Neural cell (in vitro differentiated cells): Measurements from ENCODE around the gene PRR33. TPM values are rescaled to one million over a fixed set of nuclear protein-coding genes. Genes with fewer than 3 reads are reported as not detected.

Experiments used
- H2AFZ ChIP-seq: fragments of 200-600, 300-800 bp; sonication (generic), shearing (Covaris generic); 2 replicates; pipeline ENCODE4 v1.6.0; 2014; ENCODE audit warnings: low read depth, mild to moderate bottlenecking, antibody characterized with exemption, low read length, moderate library complexity
- H3F3A ChIP-seq: fragments of 200-600 bp; shearing (Covaris generic); 2 replicates; pipeline ENCODE4 v1.6.1; 2016; ENCODE audit warnings: mild to moderate bottlenecking, moderate library complexity, mixed read lengths, antibody characterized with exemption, low read length; ENCODE audit not compliant: insufficient read depth, poor library complexity, severe bottlenecking
- H3K27ac ChIP-seq: fragments of 200-600, 300-800 bp; sonication (generic), shearing (Covaris generic); 2 replicates; pipeline ENCODE4 v1.5.1; 2014; ENCODE audit warnings: mild to moderate bottlenecking, low read length, moderate library complexity
- H3K27me3 ChIP-seq: fragments of 300-800, 200-600 bp; sonication (generic), shearing (Covaris generic); 2 replicates; pipeline ENCODE4 v1.6.0; 2014; ENCODE audit warnings: mild to moderate bottlenecking, low read depth, low read length, moderate library complexity; ENCODE audit not compliant: insufficient read depth
- H3K36me3 ChIP-seq: fragments of 300-800, 200-600 bp; sonication (generic), shearing (Covaris generic); 2 replicates; pipeline ENCODE4 v1.5.1; 2014; ENCODE audit warnings: mild to moderate bottlenecking, antibody characterized with exemption, low read length, moderate library complexity; ENCODE audit not compliant: insufficient read depth
- H3K4me2 ChIP-seq: fragments of 300-800, 200-600 bp; sonication (generic), shearing (Covaris generic); 2 replicates; pipeline ENCODE4 v1.6.0; 2014; ENCODE audit warnings: mild to moderate bottlenecking, low read length
- H3K4me3 ChIP-seq: fragments of 300-800, 200-600 bp; sonication (generic), shearing (Covaris generic); 2 replicates; pipeline ENCODE4 v1.5.1; 2014; ENCODE audit warnings: mild to moderate bottlenecking, low read length, moderate library complexity
- H3K79me2 ChIP-seq: fragments of 200-600 bp; shearing (Covaris generic); replicated peaks from 2 replicates; pipeline ENCODE4 v1.6.0; 2014; ENCODE audit warnings: mild to moderate bottlenecking, low read length, moderate library complexity; ENCODE audit not compliant: insufficient read depth
- H3K9ac ChIP-seq: fragments of 300-800, 200-600 bp; sonication (generic), shearing (Covaris generic); 2 replicates; pipeline ENCODE4 v1.6.1; 2016; ENCODE audit warnings: mild to moderate bottlenecking, low read length, mixed read lengths
- H3K9me2 ChIP-seq: fragments of 200-600 bp; shearing (Covaris generic); 2 replicates; pipeline ENCODE4 v1.6.1; 2016; ENCODE audit warnings: mild to moderate bottlenecking, low read length, mixed read lengths; ENCODE audit not compliant: insufficient read depth
- H3K9me3 ChIP-seq: fragments of 200-600, 300-800 bp; sonication (generic), shearing (Covaris generic); 2 replicates; pipeline ENCODE4 v1.6.1; 2016; ENCODE audit warnings: mild to moderate bottlenecking, mixed run types, low read length, moderate library complexity, mixed read lengths
- H4K20me1 ChIP-seq: fragments of 200-600 bp; shearing (Covaris generic); 2 replicates; pipeline ENCODE4 v1.6.1; 2016; ENCODE audit warnings: mild to moderate bottlenecking, mixed run types; ENCODE audit not compliant: insufficient read depth
- CTCF ChIP-seq: fragments of 450-650 bp; IDR thresholded peaks from 2 replicates; pipeline ENCODE4 v1.5.1; 2014; ENCODE audit warnings: antibody characterized with exemption, mild to moderate bottlenecking, moderate library complexity; ENCODE audit not compliant: poor library complexity, severe bottlenecking
- EP300 ChIP-seq: fragments of 450-650 bp; conservative IDR thresholded peaks from 2 replicates; pipeline ENCODE4 v1.6.1; 2014; ENCODE audit warnings: antibody characterized with exemption, mild to moderate bottlenecking, moderate library complexity; ENCODE audit not compliant: poor library complexity, severe bottlenecking
- EZH2 ChIP-seq: fragments of 200-600, 300-800 bp; shearing (Covaris generic), sonication (generic); IDR thresholded peaks from 2 replicates; pipeline ENCODE4 v1.6.1; 2014; ENCODE audit warnings: antibody characterized with exemption, low read length, borderline replicate concordance, mild to moderate bottlenecking; ENCODE audit not compliant: insufficient read depth, poor library complexity, severe bottlenecking
- MXI1 ChIP-seq: fragments of 450-650 bp; conservative IDR thresholded peaks from 2 replicates; pipeline ENCODE4 v1.6.1; 2014; ENCODE audit warnings: antibody characterized with exemption, mild to moderate bottlenecking; ENCODE audit not compliant: poor library complexity, severe bottlenecking
- POLR2AphosphoS5 ChIP-seq: IDR thresholded peaks from 2 replicates; pipeline ENCODE4 v1.6.1; 2012
- RAD21 ChIP-seq: fragments of 450-650 bp; conservative IDR thresholded peaks from 2 replicates; pipeline ENCODE4 v1.6.1; 2014; ENCODE audit warnings: antibody characterized with exemption, mild to moderate bottlenecking, moderate library complexity
- SMC3 ChIP-seq: fragments of 450-650 bp; conservative IDR thresholded peaks from 2 replicates; pipeline ENCODE4 v1.6.1; 2014; ENCODE audit warnings: antibody characterized with exemption, mild to moderate bottlenecking, moderate library complexity; ENCODE audit not compliant: poor library complexity
- TAF1 ChIP-seq: IDR thresholded peaks from 2 replicates; pipeline ENCODE4 v1.6.1; 2012; ENCODE audit warnings: low read depth
- polyA plus RNA-seq: library from polyadenylated mRNA; depleted of rRNA; stranded (reverse); fragments of >200 nt; gene quantifications from 2 replicates; pipeline ENCODE4 v1.2.3, GENCODE V29; 2014
- TF ChIP-seq, protein P1 (sequence below): IDR thresholded peaks from 2 replicates; pipeline ENCODE4 v1.6.1; 2012; ENCODE audit warnings: borderline replicate concordance

The PRR33 gene
- polyA plus RNA-seq, 1 donor from 2014 or later, result not detected

DNA sequence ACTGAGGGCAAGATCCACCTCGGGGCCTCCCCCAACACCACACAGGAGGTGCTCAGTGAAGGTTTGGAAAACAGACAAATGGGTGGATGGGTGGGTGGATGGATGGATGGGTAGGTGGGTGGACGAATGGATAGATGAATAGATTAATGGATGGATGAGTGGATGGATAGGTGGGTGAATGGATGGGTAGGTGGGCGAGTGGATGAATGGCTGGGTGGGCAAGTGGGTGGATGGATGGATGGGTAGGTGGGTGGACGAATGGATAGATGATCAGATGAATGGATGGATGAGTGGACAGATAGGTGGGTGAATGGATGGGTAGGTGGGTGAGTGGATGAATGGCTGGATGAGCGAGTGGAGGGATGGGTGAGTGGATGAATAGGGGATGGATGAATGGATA, 863 bp upstream of the PRR33 start:
- no peak overlapping the region for H3K4me3 ChIP-seq
- H3K79me2 ChIP-seq, result no peaks in the 10 kb centered on the region
- H3K36me3 ChIP-seq, result no peaks in the 10 kb centered on the region
- H4K20me1 ChIP-seq, result no peaks in the 10 kb centered on the region
- no peak for TF ChIP-seq EP300
- TF ChIP-seq RAD21, result no peak
- TF ChIP-seq, protein P1, sequence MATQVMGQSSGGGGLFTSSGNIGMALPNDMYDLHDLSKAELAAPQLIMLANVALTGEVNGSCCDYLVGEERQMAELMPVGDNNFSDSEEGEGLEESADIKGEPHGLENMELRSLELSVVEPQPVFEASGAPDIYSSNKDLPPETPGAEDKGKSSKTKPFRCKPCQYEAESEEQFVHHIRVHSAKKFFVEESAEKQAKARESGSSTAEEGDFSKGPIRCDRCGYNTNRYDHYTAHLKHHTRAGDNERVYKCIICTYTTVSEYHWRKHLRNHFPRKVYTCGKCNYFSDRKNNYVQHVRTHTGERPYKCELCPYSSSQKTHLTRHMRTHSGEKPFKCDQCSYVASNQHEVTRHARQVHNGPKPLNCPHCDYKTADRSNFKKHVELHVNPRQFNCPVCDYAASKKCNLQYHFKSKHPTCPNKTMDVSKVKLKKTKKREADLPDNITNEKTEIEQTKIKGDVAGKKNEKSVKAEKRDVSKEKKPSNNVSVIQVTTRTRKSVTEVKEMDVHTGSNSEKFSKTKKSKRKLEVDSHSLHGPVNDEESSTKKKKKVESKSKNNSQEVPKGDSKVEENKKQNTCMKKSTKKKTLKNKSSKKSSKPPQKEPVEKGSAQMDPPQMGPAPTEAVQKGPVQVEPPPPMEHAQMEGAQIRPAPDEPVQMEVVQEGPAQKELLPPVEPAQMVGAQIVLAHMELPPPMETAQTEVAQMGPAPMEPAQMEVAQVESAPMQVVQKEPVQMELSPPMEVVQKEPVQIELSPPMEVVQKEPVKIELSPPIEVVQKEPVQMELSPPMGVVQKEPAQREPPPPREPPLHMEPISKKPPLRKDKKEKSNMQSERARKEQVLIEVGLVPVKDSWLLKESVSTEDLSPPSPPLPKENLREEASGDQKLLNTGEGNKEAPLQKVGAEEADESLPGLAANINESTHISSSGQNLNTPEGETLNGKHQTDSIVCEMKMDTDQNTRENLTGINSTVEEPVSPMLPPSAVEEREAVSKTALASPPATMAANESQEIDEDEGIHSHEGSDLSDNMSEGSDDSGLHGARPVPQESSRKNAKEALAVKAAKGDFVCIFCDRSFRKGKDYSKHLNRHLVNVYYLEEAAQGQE, result no peak
- TF ChIP-seq MXI1, result no peak
- no peak for TF ChIP-seq POLR2AphosphoS5
- TF ChIP-seq CTCF, result no peak
- TF ChIP-seq SMC3, result no peak
- no peak for TF ChIP-seq EZH2
- TF ChIP-seq TAF1, result no peak
- no peaks in the 10 kb centered on the region for H3K9me2 ChIP-seq
- H3K9me3 ChIP-seq, result no peaks in the 10 kb centered on the region
- no peak overlapping the region for H3K9ac ChIP-seq
- H2AFZ ChIP-seq, result no peak overlapping the region
- no peaks in the 10 kb centered on the region for H3F3A ChIP-seq
- H3K4me2 ChIP-seq, result no peak overlapping the region
- no peaks in the 10 kb centered on the region for H3K27me3 ChIP-seq
- no peak overlapping the region for H3K27ac ChIP-seq

DNA sequence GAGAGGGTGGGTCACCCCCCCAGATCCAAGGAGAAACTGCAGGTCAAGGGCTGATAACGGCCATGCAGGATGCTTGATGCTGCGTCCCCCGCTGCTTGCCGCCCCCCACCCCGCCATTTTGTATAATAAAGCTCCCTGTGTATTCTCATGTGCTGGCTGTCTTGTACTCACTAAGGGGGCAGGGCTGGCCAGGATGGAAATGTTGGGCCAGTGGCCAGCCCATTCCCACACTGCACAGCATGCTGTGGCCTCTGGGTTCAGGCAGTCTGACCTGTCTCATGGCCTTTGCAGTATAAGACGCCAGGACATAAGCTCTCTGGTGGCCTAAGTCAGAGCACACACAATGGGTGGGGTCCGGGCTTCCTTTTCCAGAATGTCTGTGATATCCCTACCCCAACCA, 421 bp upstream of the PRR33 start:
- no peak overlapping the region for H3K4me3 ChIP-seq
- no peaks in the 10 kb centered on the region for H3K36me3 ChIP-seq
- no peak overlapping the region for H2AFZ ChIP-seq
- H3F3A ChIP-seq, result no peaks in the 10 kb centered on the region
- no peak overlapping the region for H3K27ac ChIP-seq
- no peaks in the 10 kb centered on the region for H3K9me2 ChIP-seq
- H3K9ac ChIP-seq, result no peak overlapping the region
- no peaks in the 10 kb centered on the region for H3K79me2 ChIP-seq
- H4K20me1 ChIP-seq, result no peaks in the 10 kb centered on the region
- H3K9me3 ChIP-seq, result no peaks in the 10 kb centered on the region
- H3K27me3 ChIP-seq, result no peaks in the 10 kb centered on the region
- no peak overlapping the region for H3K4me2 ChIP-seq
- no peak for TF ChIP-seq SMC3
- TF ChIP-seq MXI1, result no peak
- TF ChIP-seq, protein P1, result no peak
- no peak for TF ChIP-seq POLR2AphosphoS5
- no peak for TF ChIP-seq TAF1
- TF ChIP-seq EZH2, result no peak
- no peak for TF ChIP-seq CTCF
- no peak for TF ChIP-seq RAD21
- TF ChIP-seq EP300, result no peak
